HCT116 (cell line): ENCODE data around the gene DIP2A. TPM values are rescaled to one million over a fixed set of nuclear protein-coding genes. Genes with fewer than 3 reads are reported as not detected.

Experiments used
- ATAC-seq: fragments of 200-7000 bp; cut with Tn5 transposase; 2 replicates; pipeline ENCODE4 v1.9.1; 2020; ENCODE audit warnings: mild to moderate bottlenecking, moderate library complexity
- BruUV-seq: library from RNA; stranded (reverse); fragments of 400-500 nt; replicated peaks from 2 replicates; lab custom pipeline; 2021; lab: Mats Ljungman, UMichigan
- CTCF ChIA-PET: fragments of 300-600 bp; sonication (Branson Sonifier 250); formaldehyde crosslinking; loops from one replicate; lab custom pipeline; 2021; ENCODE audit warnings: antibody characterized with exemption; lab: Charles Lee
- POLR2A ChIA-PET: fragments of 300-600, 350-600 bp; sonication (Branson Sonifier 250); formaldehyde crosslinking; loops from one replicate; lab custom pipeline; 2021; ENCODE audit warnings: antibody characterized with exemption; lab: Charles Lee
- RAD21 ChIA-PET, 2 experiments: fragments of 300-600 bp; sonication (Branson Sonifier 250); formaldehyde crosslinking; loops; one replicate each; lab custom pipeline; 2023; ENCODE audit warnings: low total read pairs in 2 of 2; ENCODE audit not compliant: uncharacterized antibody in 2 of 2, unreplicated experiment in 2 of 2, low non-redundant PET in 1 of 2; lab: Charles Lee
- DNase-seq: peaks from one replicate; pipeline ENCODE4 v3.0.0-alpha.2; 2010; ENCODE audit warnings: low read depth, low spot score
- H2AFZ ChIP-seq: fragments of 200-600 bp; shearing (Covaris generic), sonication (generic); 2 replicates; pipeline ENCODE4 v1.6.1; 2017; ENCODE audit warnings: low read depth, mixed run types, mixed read lengths, antibody characterized with exemption, low read length; ENCODE audit not compliant: poor library complexity, severe bottlenecking
- H3K27ac ChIP-seq: 2 replicates; pipeline ENCODE4 v1.5.1; 2012; ENCODE audit warnings: low read depth, low read length
- H3K27me3 ChIP-seq: fragments of 200-600 bp; sonication (generic); 2 replicates; pipeline ENCODE4 v1.6.1; 2016; ENCODE audit warnings: mixed run types, low read length, mixed read lengths; ENCODE audit not compliant: insufficient read depth
- H3K36me3 ChIP-seq, 2 experiments: fragments of 200-500 bp in 1 of 2; fragments of 200-600 bp in 1 of 2; sonication (Bioruptor generic) in 1 of 2; sonication (generic) in 1 of 2; 2 replicates each; pipeline versions ENCODE4 v1.5.1 to v1.6.1; 2014 to 2016; ENCODE audit warnings: low read length in 2 of 2, inconsistent platforms in 1 of 2, mixed read lengths in 1 of 2, mixed run types in 1 of 2; ENCODE audit not compliant: insufficient read depth in 2 of 2, control insufficient read depth in 1 of 2
- H3K4me1 ChIP-seq, 2 experiments: fragments of 200-600 bp in 1 of 2; sonication (generic) in 1 of 2; 2 replicates each; pipeline versions ENCODE4 v1.5.1 to v1.6.1; 2012 to 2017; ENCODE audit warnings: low read length in 2 of 2, inconsistent platforms in 1 of 2, mild to moderate bottlenecking in 1 of 2, mixed read lengths in 1 of 2, mixed run types in 1 of 2, moderate library complexity in 1 of 2; ENCODE audit not compliant: insufficient read depth in 2 of 2, control insufficient read depth in 1 of 2
- H3K4me2 ChIP-seq: fragments of 200-600 bp; sonication (generic); 2 replicates; pipeline ENCODE4 v1.6.1; 2017; ENCODE audit warnings: mixed run types, low read length, mixed read lengths
- H3K4me3 ChIP-seq, 2 experiments: fragments of 200-600 bp in 1 of 2; sonication (generic) in 1 of 2; replicated peaks in 1 of 2; 2 replicates each; pipeline ENCODE4 v1.5.1; 2011 to 2016; ENCODE audit warnings: low read length in 2 of 2, control low read depth in 1 of 2, low read depth in 1 of 2, mild to moderate bottlenecking in 1 of 2, mixed read lengths in 1 of 2, mixed run types in 1 of 2
- H3K79me2 ChIP-seq: fragments of 200-600 bp; sonication (generic); 2 replicates; pipeline ENCODE4 v1.6.1; 2017; ENCODE audit warnings: mild to moderate bottlenecking, mixed run types, low read length, moderate library complexity, mixed read lengths; ENCODE audit not compliant: insufficient read depth
- H3K9ac ChIP-seq: fragments of 200-600 bp; sonication (generic); 2 replicates; pipeline ENCODE4 v1.6.1; 2016; ENCODE audit warnings: low read length, mixed read lengths
- H3K9me2 ChIP-seq: fragments of 200-600 bp; sonication (generic), shearing (Covaris generic); 2 replicates; pipeline ENCODE4 v1.6.1; 2017; ENCODE audit warnings: mixed run types, mild to moderate bottlenecking, moderate library complexity; ENCODE audit not compliant: insufficient read depth
- H3K9me3 ChIP-seq, 2 experiments: fragments of 200-500 bp in 1 of 2; fragments of 200-600 bp in 1 of 2; sonication (Bioruptor generic) in 1 of 2; sonication (generic) in 1 of 2; 2 replicates each; pipeline ENCODE4 v1.6.1; 2014 to 2017; ENCODE audit warnings: low read length in 2 of 2, mixed read lengths in 2 of 2, inconsistent platforms in 1 of 2, low read depth in 1 of 2, mild to moderate bottlenecking in 1 of 2, mixed run types in 1 of 2, moderate library complexity in 1 of 2; ENCODE audit not compliant: control insufficient read depth in 1 of 2, insufficient read depth in 1 of 2
- H4K20me1 ChIP-seq: fragments of 200-600 bp; sonication (generic), shearing (Covaris generic); 2 replicates; pipeline ENCODE4 v1.6.1; 2017; ENCODE audit warnings: mixed run types, mild to moderate bottlenecking, moderate library complexity; ENCODE audit not compliant: insufficient read depth
- CBX3 ChIP-seq: IDR thresholded peaks from 2 replicates; pipeline ENCODE4 v1.6.1; 2012; ENCODE audit warnings: low read depth
- ELF1 ChIP-seq: IDR thresholded peaks from 2 replicates; pipeline ENCODE4 v1.6.1; 2012; ENCODE audit warnings: low read depth, borderline replicate concordance
- EZH2 ChIP-seq: fragments of 200-600 bp; sonication (generic); IDR thresholded peaks from 2 replicates; pipeline ENCODE4 v1.6.1; 2017; ENCODE audit warnings: antibody characterized with exemption, mixed run types
- EZH2phosphoT487 ChIP-seq: fragments of 200-600 bp; IDR thresholded peaks from 2 replicates; pipeline ENCODE4 v1.6.1; 2018; ENCODE audit warnings: antibody characterized with exemption, borderline replicate concordance
- FOSL1 ChIP-seq: IDR thresholded peaks from 2 replicates; pipeline ENCODE4 v1.6.1; 2012; ENCODE audit warnings: low read depth
- JUND ChIP-seq: IDR thresholded peaks from 2 replicates; pipeline ENCODE4 v1.6.1; 2012
- POLR2A ChIP-seq: IDR thresholded peaks from 2 replicates; pipeline ENCODE4 v1.7.0; 2011; ENCODE audit warnings: borderline replicate concordance; ENCODE audit not compliant: insufficient read depth, insufficient read length; ENCODE audit errors: extremely low read depth
- SIN3A ChIP-seq: IDR thresholded peaks from 2 replicates; pipeline ENCODE4 v1.6.1; 2012; ENCODE audit warnings: low read depth
- SP1 ChIP-seq: IDR thresholded peaks from 2 replicates; pipeline ENCODE4 v1.6.1; 2012; ENCODE audit warnings: low read depth
- ZFX ChIP-seq: fragments of 450-650 bp; IDR thresholded peaks from 2 replicates; pipeline ENCODE4 v1.6.1; 2017
- intact Hi-C: fragments of 100-400 bp; cut with micrococcal nuclease; formaldehyde crosslinking; loops from 2 replicates; pipeline ENCODE4 v1.10.0; 2022
- total RNA-seq: library from RNA; stranded (reverse); gene quantifications from one replicate; pipeline ENCODE4 v1.2.1, GENCODE V29; 2021; ENCODE audit not compliant: unreplicated experiment
- TF ChIP-seq, protein P1 (sequence below): IDR thresholded peaks from 2 replicates; pipeline ENCODE4 v1.6.1; 2012; ENCODE audit warnings: low read depth
- TF ChIP-seq, protein P2 (sequence below): IDR thresholded peaks from 2 replicates; pipeline ENCODE4 v1.6.1; 2012
- TF ChIP-seq, protein P3 (sequence below): IDR thresholded peaks from 2 replicates; pipeline ENCODE4 v1.6.1; 2012
- TF ChIP-seq, protein P4 (sequence below), 3 experiments: fragments of 200-600 bp in 1 of 3; sonication (generic) in 1 of 3; IDR thresholded peaks in 2 of 3; conservative IDR thresholded peaks in 1 of 3; 2 replicates each; pipeline ENCODE4 v1.5.1; 2012 to 2017; ENCODE audit warnings: low read depth in 2 of 3, low read length in 2 of 3, antibody characterized with exemption in 1 of 3, borderline replicate concordance in 1 of 3, control low read depth in 1 of 3, mild to moderate bottlenecking in 1 of 3, mixed read lengths in 1 of 3, mixed run types in 1 of 3, moderate library complexity in 1 of 3; ENCODE audit not compliant: insufficient read depth in 1 of 3

DIP2A gene
- total RNA-seq, 1 experiment from 2014 or later, result 39.9 TPM

DNA sequence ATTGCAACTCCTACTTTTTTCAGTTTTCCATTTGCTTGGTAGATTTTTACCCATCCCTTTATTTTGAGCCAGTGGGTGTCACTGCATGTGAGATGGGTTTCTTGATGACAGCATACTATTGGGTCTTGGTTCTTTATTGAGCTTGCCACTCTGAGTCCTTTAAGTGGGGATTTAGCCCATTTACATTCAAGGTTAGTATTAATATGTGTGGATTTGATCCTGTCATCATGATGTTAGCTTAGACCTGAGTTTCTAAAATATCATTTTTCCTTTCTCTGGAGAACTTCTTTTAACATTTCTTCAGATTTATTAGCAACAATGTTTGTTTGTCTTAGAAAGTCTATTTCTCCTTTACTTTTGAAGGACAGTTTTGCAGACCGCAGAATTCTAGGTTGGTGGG, 158.0 kb downstream of the DIP2A start:
- no peak overlapping the region for H3K4me2 ChIP-seq
- POLR2A ChIA-PET, result no interaction called here
- H3K27me3 ChIP-seq, result no peaks in the 10 kb centered on the region
- no peak overlapping the region for H2AFZ ChIP-seq
- H4K20me1 ChIP-seq, result no peaks in the 10 kb centered on the region
- ATAC-seq (no peak), DNase-seq (no peak)
- no peaks in the 10 kb centered on the region for H3K9me2 ChIP-seq
- no peaks in the 10 kb centered on the region for H3K9me3 ChIP-seq
- CTCF ChIA-PET, result no interaction called here
- H3K9ac ChIP-seq, result no peak overlapping the region
- RAD21 ChIA-PET, result no interaction called here
- H3K27ac ChIP-seq, result no peak overlapping the region
- H3K4me1 ChIP-seq, result no peaks in the 10 kb centered on the region
- no TSS peak for BruUV-seq
- H3K4me3 ChIP-seq, result no peak overlapping the region
- no peaks in the 10 kb centered on the region for H3K79me2 ChIP-seq
- intact Hi-C loops, result no loop called here
- H3K36me3 ChIP-seq, result no peaks in the 10 kb centered on the region
- TF ChIP-seq, protein P1, sequence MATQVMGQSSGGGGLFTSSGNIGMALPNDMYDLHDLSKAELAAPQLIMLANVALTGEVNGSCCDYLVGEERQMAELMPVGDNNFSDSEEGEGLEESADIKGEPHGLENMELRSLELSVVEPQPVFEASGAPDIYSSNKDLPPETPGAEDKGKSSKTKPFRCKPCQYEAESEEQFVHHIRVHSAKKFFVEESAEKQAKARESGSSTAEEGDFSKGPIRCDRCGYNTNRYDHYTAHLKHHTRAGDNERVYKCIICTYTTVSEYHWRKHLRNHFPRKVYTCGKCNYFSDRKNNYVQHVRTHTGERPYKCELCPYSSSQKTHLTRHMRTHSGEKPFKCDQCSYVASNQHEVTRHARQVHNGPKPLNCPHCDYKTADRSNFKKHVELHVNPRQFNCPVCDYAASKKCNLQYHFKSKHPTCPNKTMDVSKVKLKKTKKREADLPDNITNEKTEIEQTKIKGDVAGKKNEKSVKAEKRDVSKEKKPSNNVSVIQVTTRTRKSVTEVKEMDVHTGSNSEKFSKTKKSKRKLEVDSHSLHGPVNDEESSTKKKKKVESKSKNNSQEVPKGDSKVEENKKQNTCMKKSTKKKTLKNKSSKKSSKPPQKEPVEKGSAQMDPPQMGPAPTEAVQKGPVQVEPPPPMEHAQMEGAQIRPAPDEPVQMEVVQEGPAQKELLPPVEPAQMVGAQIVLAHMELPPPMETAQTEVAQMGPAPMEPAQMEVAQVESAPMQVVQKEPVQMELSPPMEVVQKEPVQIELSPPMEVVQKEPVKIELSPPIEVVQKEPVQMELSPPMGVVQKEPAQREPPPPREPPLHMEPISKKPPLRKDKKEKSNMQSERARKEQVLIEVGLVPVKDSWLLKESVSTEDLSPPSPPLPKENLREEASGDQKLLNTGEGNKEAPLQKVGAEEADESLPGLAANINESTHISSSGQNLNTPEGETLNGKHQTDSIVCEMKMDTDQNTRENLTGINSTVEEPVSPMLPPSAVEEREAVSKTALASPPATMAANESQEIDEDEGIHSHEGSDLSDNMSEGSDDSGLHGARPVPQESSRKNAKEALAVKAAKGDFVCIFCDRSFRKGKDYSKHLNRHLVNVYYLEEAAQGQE, result no peak
- TF ChIP-seq ELF1 (no peak), JUND (no peak), CBX3 (no peak), POLR2A (no peak), SP1 (no peak), FOSL1 (no peak), EZH2phosphoT487 (no peak), SIN3A (no peak), ZFX (no peak), EZH2 (no peak)
- TF ChIP-seq, protein P2, sequence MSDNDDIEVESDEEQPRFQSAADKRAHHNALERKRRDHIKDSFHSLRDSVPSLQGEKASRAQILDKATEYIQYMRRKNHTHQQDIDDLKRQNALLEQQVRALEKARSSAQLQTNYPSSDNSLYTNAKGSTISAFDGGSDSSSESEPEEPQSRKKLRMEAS, result no peak
- TF ChIP-seq, protein P3, sequence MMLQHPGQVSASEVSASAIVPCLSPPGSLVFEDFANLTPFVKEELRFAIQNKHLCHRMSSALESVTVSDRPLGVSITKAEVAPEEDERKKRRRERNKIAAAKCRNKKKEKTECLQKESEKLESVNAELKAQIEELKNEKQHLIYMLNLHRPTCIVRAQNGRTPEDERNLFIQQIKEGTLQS, result no peak
- TF ChIP-seq, protein P4, sequence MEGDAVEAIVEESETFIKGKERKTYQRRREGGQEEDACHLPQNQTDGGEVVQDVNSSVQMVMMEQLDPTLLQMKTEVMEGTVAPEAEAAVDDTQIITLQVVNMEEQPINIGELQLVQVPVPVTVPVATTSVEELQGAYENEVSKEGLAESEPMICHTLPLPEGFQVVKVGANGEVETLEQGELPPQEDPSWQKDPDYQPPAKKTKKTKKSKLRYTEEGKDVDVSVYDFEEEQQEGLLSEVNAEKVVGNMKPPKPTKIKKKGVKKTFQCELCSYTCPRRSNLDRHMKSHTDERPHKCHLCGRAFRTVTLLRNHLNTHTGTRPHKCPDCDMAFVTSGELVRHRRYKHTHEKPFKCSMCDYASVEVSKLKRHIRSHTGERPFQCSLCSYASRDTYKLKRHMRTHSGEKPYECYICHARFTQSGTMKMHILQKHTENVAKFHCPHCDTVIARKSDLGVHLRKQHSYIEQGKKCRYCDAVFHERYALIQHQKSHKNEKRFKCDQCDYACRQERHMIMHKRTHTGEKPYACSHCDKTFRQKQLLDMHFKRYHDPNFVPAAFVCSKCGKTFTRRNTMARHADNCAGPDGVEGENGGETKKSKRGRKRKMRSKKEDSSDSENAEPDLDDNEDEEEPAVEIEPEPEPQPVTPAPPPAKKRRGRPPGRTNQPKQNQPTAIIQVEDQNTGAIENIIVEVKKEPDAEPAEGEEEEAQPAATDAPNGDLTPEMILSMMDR (IDR thresholded peaks at IDR 0.05 in 2 of 3, conservative IDR thresholded peaks at IDR 0.05 in 1 of 3; ENCODE audit: borderline replicate concordance in 1 of 3, insufficient read depth in 1 of 3, low read depth in 2 of 3, low read length in 2 of 3), result no peak
